Tibial nerve (tissue), 4 donors: ENCODE data around the gene GJB1. TPM values are rescaled to one million over a fixed set of nuclear protein-coding genes. Genes with fewer than 3 reads are reported as not detected.

Source experiments
- DNase-seq, 2 donors: peaks; one replicate each; pipeline ENCODE4 v3.0.0-alpha.2; 2019; ENCODE audit warnings: low spot score in 2 of 2
- H3K27ac ChIP-seq, 4 donors: fragments of 200-600 bp; sonication (generic) in 3 of 4; one replicate each; pipeline ENCODE4 v1.5.1; 2017 to 2019; ENCODE audit warnings: mild to moderate bottlenecking in 1 of 4
- H3K27me3 ChIP-seq, 2 donors: fragments of 200-600 bp; sonication (generic) in 1 of 2; one replicate each; pipeline versions ENCODE4 v1.5.1 to v1.6.0; 2017 to 2019
- H3K36me3 ChIP-seq, 3 donors: fragments of 200-600 bp; sonication (generic); one replicate each; pipeline ENCODE4 v1.5.1; 2018 to 2019
- H3K4me1 ChIP-seq, 4 donors: fragments of 200-600 bp; sonication (generic) in 3 of 4; one replicate each; pipeline ENCODE4 v1.5.1; 2017 to 2019
- H3K4me3 ChIP-seq, 4 donors: fragments of 200-600 bp; sonication (generic) in 3 of 4; one replicate each; pipeline ENCODE4 v1.5.1; 2017 to 2019; ENCODE audit warnings: mild to moderate bottlenecking in 1 of 4, moderate library complexity in 1 of 4
- H3K9me3 ChIP-seq, 4 donors: fragments of 200-600 bp; sonication (generic) in 3 of 4; one replicate each; pipeline ENCODE4 v1.5.1; 2017 to 2019
- CTCF ChIP-seq, 5 experiments: fragments of 200-600 bp in 3 of 5; fragments of 450-650 bp in 2 of 5; sonication (generic) in 3 of 5; IDR thresholded peaks; one replicate each; pipeline ENCODE4 v1.5.1; 2016 to 2019; ENCODE audit warnings: antibody characterized with exemption in 5 of 5, mild to moderate bottlenecking in 3 of 5, moderate library complexity in 2 of 5
- EP300 ChIP-seq, 2 donors: sonication (generic); formaldehyde crosslinking; IDR thresholded peaks; one replicate each; pipeline ENCODE4 v1.6.1; 2017; ENCODE audit warnings: antibody characterized with exemption in 2 of 2, mild to moderate bottlenecking in 1 of 2
- POLR2A ChIP-seq, 2 donors: fragments of 450-650 bp; IDR thresholded peaks; one replicate each; pipeline ENCODE4 v1.6.1; 2017; ENCODE audit warnings: antibody characterized with exemption in 2 of 2, mild to moderate bottlenecking in 2 of 2, moderate library complexity in 2 of 2
- WGBS, 2 donors: methylation state at CpG; one replicate each; pipeline ENCODE4 v1.1.5; 2018; 5-methylcytosine and 5-hydroxymethylcytosine counted together
- total RNA-seq, 4 donors: library from RNA; depleted of rRNA; stranded (reverse); fragments of >200 nt; gene quantifications; one replicate each; pipeline ENCODE4 v1.1.0, GENCODE V29; 2016

The GJB1 gene
- total RNA-seq, 4 donors from 2014 or later = 5.1 to 22.5 (median 16.3) TPM

- Histone ChIP-seq H3K27ac (no peak overlapping the region), H3K27me3 (no peaks in the 10 kb centered on the region), H3K36me3 (no peaks in the 10 kb centered on the region), H3K9me3 (no peaks in the 10 kb centered on the region), H3K4me3 (no peak overlapping the region), H3K4me1 (no peaks in the 10 kb centered on the region)
- no peak for DNase-seq
- TF ChIP-seq EP300 (IDR thresholded peaks at IDR 0.05) (no peak), CTCF (IDR thresholded peaks at IDR 0.05) (no peak), POLR2A (IDR thresholded peaks at IDR 0.05) (no peak)
- 70 to 86% methylated on average over 2 to 5 of the region's 5 CpGs for WGBS, 2 donors
Measured at GRCh38 chrX:71214604-71215337, 8.3 kb upstream of the GJB1 start.

GRCh38 chrX:71215338-71215912, 7.6 kb upstream of the GJB1 start:
- Histone ChIP-seq H3K27ac (no peak overlapping the region), H3K36me3 (no peaks in the 10 kb centered on the region), H3K27me3 (no peaks in the 10 kb centered on the region), H3K9me3 (no peaks in the 10 kb centered on the region), H3K4me3 (no peak overlapping the region), H3K4me1 (no peaks in the 10 kb centered on the region)
- no peak for DNase-seq
- 83 to 85% methylated on average over 4 to 10 of the region's 10 CpGs for WGBS, 2 donors
- TF ChIP-seq EP300 (IDR thresholded peaks at IDR 0.05) (no peak), POLR2A (IDR thresholded peaks at IDR 0.05) (no peak), CTCF (IDR thresholded peaks at IDR 0.05) (no peak)

GRCh38 chrX:71216485-71216884, 6.5 kb upstream of the GJB1 start:
- Histone ChIP-seq H3K36me3 (no peaks in the 10 kb centered on the region), H3K27ac (no peak overlapping the region), H3K4me1 (no peaks in the 10 kb centered on the region), H3K4me3 (no peak overlapping the region), H3K27me3 (no peaks in the 10 kb centered on the region), H3K9me3 (no peaks in the 10 kb centered on the region)
- TF ChIP-seq EP300 (IDR thresholded peaks at IDR 0.05) (no peak), CTCF (IDR thresholded peaks at IDR 0.05) (no peak), POLR2A (IDR thresholded peaks at IDR 0.05) (no peak)
- DNase-seq = no peak
- 25 to 51% methylated on average over 6 of the region's 6 CpGs for WGBS, 2 donors

GRCh38 chrX:71217298-71217697, 5.7 kb upstream of the GJB1 start:
- H3K4me1 ChIP-seq = no peaks in the 10 kb centered on the region
- no peaks in the 10 kb centered on the region for H3K27me3 ChIP-seq
- TF ChIP-seq EP300 (IDR thresholded peaks at IDR 0.05) = no peak
- TF ChIP-seq POLR2A (IDR thresholded peaks at IDR 0.05) = no peak
- TF ChIP-seq CTCF (IDR thresholded peaks at IDR 0.05) = no peak
- no peak overlapping the region for H3K4me3 ChIP-seq
- no peaks in the 10 kb centered on the region for H3K36me3 ChIP-seq
- 86 to 90% methylated on average over 6 of the region's 6 CpGs for WGBS, 2 donors
- DNase-seq = no peak
- no peaks in the 10 kb centered on the region for H3K9me3 ChIP-seq
- no peak overlapping the region for H3K27ac ChIP-seq

GRCh38 chrX:71221145-71221544, 1.9 kb upstream of the GJB1 start:
- Histone ChIP-seq H3K4me3 (no peak overlapping the region), H3K36me3 (no peaks in the 10 kb centered on the region), H3K27ac (no peak overlapping the region), H3K4me1 (no peaks in the 10 kb centered on the region), H3K9me3 (no peaks in the 10 kb centered on the region), H3K27me3 (peaks cover 0 to 9% of the 10 kb centered on the region in 2 donors)
- TF ChIP-seq EP300 (IDR thresholded peaks at IDR 0.05) = no peak
- TF ChIP-seq POLR2A (IDR thresholded peaks at IDR 0.05) = no peak
- TF ChIP-seq CTCF (IDR thresholded peaks at IDR 0.05) = no peak
- WGBS, 2 donors = 88 to 100% methylated on average over 1 of the region's 1 CpG
- DNase-seq = no peak
